Measurements from ENCODE around the gene MED26.
"Not testable (repeated sequence)": the region's sequence is repeated elsewhere in the genome, so short reads cannot be mapped to it uniquely, and the experiment has no call there.

The MED26 gene

GRCh38 chr19:16543734-16544133 is 84.3 kb downstream of the MED26 start:
- H3K4me3 ChIP-seq (ENCODE audit: low read depth, low read length), result not testable (repeated sequence)

GRCh38 chr19:16542910-16543472 is 85.0 kb downstream of the MED26 start:
- peak overlapping the region; percentile 93 for H3K4me3 ChIP-seq (ENCODE audit: low read depth, low read length)

GRCh38 chr19:16542045-16542909 is 85.7 kb downstream of the MED26 start, which contains the start of gene CHERP:
Gene CHERP, minus strand, starts transcription at chr19:16542437. Its CDS starts 59 bp downstream, at chr19:16542378.
- peak within 1 kb of the TSS; percentile 93 for H3K4me3 ChIP-seq (ENCODE audit: low read depth, low read length)

GRCh38 chr19:16541526-16542044 is 86.4 kb downstream of the MED26 start:
- H3K4me3 ChIP-seq (ENCODE audit: low read depth, low read length), result peak overlapping the region; percentile 93

- H3K4me3 ChIP-seq (ENCODE audit: low read depth, low read length), result peak overlapping the region; percentile 93
These were observed 87.1 kb downstream of the MED26 start for GRCh38 chr19:16540948-16541347.

- H3K4me3 ChIP-seq (ENCODE audit: low read depth, low read length), result no peak overlapping the region
These were observed 90.9 kb downstream of the MED26 start for GRCh38 chr19:16537111-16537510.

GRCh38 chr19:16536130-16536529 is 91.9 kb downstream of the MED26 start:
- no peak overlapping the region for H3K4me3 ChIP-seq (ENCODE audit: low read depth, low read length)

- no peak overlapping the region for H3K4me3 ChIP-seq (ENCODE audit: low read depth, low read length)
These were observed 92.6 kb downstream of the MED26 start for GRCh38 chr19:16535381-16535780.

GRCh38 chr19:16532440-16533234 is 95.4 kb downstream of the MED26 start:
- H3K4me3 ChIP-seq (ENCODE audit: low read depth, low read length), result no peak overlapping the region

- no peak overlapping the region for H3K4me3 ChIP-seq (ENCODE audit: low read depth, low read length)
These were observed 96.7 kb downstream of the MED26 start for GRCh38 chr19:16531380-16531669.

GRCh38 chr19:16530540-16531379 is 97.2 kb downstream of the MED26 start:
- no peak overlapping the region for H3K4me3 ChIP-seq (ENCODE audit: low read depth, low read length)

GRCh38 chr19:16529466-16530144 is 98.4 kb downstream of the MED26 start:
- H3K4me3 ChIP-seq (ENCODE audit: low read depth, low read length), result no peak overlapping the region

- no peak overlapping the region for H3K4me3 ChIP-seq (ENCODE audit: low read depth, low read length)
These were observed 100.0 kb downstream of the MED26 start for GRCh38 chr19:16527971-16528521.

GRCh38 chr19:16527334-16527935 is 100.6 kb downstream of the MED26 start:
- no peak overlapping the region for H3K4me3 ChIP-seq (ENCODE audit: low read depth, low read length)

- no peak overlapping the region for H3K4me3 ChIP-seq (ENCODE audit: low read depth, low read length)
These were observed 102.1 kb downstream of the MED26 start for GRCh38 chr19:16525751-16526481.

- no peak overlapping the region for H3K4me3 ChIP-seq (ENCODE audit: low read depth, low read length)
These were observed 102.8 kb downstream of the MED26 start for GRCh38 chr19:16524991-16525734.

Measured in iPS-11a (cell line).